ENCODE results near the gene BMP5.

BMP5 gene

DNA sequence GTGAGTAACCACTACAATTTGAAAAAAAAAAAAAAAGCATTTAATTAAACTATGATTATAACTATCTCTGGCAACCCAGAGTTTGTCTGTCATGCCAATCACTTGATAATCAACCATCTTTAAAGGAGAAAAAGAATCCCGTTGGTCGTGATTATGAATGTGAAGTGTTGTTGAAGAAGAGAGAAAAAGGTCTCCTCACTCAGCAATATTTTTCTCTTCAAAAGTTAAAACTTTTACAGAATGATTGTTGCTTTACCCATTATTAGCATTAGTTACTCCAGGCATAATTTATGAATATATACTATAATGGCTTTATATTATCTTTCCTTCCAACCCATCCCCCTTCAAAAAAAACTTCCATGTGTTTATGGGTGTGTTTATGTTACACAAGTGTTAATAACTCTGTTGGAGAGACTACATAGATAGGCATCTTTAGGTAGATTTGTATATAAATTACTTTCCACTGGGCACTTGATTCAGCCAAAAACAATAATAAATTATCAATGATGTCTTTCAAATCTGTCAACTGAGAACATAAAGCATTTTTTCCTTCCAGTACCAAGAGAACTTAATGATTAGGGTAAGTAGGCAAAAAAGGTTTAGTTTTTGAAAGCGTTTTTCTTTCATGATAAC lies 5.1 kb downstream of the BMP5 start:
- no peak for DNase-seq

DNA sequence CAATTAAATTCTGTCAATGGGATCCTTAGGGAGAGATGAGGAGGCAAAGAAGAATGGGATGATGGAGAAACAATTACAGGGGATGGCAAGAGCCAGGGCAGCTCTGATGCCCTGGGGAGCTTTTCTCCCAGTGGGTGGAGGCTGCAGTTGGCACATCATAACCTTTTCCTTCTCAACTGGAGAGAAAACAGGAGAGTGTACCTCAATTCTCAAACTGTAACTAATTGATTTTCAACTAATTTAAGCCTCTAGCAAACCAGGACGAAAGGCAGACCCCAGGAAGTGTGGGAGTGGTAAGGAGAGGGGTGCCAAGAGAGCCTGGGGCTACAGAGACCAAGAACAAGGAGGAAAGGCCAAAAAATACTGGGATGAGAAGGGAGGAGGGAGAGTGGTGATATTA lies 5.7 kb downstream of the BMP5 start:
- DNase-seq = no peak

DNA sequence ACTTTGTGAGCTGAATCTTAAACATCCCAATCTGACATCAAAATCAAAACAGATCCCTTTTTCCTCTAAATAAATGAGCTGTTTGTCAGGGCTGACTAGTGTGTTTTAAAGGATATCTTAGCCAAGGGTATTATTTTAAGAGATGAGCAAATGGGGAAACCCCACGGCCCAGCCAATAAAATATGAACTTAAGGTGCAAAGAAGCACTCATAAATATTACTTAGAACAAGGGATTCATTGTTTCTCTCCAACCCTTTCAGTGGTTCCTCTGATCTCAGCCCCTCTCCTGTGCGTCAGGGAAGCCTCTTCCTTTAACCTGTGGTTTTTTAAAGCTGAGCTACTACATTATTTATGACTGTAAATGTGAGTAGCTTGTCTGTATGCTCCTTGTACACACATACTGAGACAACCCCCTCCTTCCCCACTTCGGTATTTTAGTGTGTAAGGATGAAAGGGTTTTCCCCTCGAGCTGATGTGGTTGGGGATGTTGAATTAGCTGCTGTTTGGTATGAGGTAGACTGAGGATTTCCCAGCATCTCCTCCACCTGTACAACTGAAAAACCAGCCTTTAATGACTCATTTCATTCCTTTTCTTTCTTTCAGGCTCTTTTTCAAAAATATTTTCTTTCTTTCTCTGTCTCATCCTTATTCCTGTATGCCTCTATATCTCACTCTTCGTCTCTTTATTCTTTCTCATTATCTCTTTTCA lies 6.5 kb downstream of the BMP5 start:
- DNase-seq = no peak

DNA sequence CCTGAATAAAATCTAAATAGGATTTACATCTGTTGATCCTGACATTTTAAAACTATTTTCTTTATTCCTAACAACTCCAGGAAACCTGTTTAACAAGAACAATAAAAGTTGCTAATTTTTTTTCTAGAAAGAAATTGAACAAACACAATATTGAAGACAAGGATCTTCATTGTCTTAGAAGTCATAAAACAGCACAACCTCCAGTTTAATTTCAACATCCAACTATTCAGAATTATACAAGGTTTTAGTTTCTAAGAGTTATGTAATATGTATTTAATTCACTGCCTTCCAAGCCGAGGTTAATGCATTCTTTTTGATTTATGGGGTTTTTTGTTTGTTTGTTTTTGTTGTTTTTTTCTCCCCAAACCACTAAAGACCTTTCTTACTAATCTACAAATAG lies 7.2 kb downstream of the BMP5 start:
- no peak for DNase-seq

DNA sequence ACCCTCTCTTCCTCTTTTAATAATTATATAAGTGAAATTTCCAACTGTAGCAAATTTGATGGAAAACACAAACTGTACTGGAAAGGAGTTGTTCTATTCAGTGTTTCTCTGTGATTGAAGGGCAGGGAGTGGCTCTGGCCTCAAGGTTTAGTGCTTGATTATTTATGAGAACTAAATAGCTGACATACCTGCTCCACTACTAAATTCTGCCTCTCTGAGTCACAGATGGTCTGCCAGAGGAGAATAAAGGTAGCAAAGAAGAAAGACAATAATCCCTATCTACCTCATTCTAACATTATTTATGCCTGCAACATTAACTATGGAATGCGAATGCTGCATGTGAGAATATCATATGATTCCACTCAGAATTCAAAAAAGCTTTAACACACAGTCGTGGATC lies 9.3 kb downstream of the BMP5 start:
- DNase-seq = no peak

DNA sequence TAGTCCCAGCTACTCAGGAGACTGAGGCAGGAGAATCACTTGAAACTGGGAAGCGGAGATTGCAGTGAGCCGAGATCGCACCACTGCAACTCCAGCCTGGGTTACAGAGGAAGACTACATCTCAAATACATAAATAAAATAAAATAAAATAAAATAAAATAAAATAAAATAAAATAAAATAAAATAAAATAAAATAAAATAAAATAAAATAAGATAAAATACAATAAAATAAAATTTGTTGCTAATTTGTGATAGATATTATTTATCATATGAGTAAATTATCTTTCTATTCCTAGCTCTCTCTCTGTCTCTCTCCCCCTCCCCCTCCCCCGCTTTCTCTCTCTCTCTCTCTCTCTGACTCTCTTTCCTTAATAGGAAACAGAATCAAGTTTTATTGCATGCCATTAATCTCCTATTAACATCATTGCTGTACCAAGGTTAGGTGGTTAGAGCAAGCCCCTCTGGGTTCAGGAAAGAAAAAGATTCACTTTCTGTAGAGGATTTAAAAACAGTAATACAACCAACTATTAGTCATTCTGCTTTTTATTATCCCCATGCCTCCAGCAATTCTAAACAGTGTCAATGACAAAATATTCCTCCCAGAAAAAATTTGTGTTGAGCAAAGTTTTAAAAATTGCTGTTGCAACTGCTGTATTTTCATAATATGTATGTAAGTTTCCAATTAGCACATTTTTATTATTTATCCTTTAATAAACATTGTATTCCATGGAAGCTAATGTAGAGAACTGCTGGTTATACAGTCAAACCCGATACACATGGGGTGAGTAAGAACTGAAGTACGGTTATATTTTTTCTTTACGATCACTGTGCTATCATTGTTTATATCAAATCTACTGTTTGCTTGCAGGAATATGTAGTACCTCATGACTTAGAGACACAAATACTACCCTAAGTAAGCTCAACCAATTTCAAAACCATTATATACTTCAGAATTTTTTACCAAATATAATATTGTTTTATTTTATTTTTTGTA lies 22.1 kb downstream of the BMP5 start:
- DNase-seq = no peak

DNA sequence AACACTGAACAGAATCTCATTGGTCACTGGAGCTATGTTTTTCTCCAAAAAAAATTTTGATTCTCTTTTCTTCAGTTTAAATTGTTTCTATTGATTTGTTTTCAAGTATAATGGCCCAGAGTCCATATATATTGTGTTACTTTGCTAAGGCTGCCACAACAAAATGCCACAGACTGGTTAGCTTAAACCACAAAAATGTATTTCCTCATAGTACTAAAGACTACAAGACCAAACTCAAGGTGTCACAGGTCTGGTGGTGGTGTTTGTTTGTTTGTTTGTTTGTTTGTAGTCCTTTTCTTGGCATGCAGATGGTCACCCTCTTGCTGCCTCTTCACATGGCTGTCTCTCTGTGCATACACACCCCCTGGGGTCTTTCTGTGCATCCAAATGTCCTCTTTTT lies 34.0 kb downstream of the BMP5 start:
- no peak for DNase-seq

DNA sequence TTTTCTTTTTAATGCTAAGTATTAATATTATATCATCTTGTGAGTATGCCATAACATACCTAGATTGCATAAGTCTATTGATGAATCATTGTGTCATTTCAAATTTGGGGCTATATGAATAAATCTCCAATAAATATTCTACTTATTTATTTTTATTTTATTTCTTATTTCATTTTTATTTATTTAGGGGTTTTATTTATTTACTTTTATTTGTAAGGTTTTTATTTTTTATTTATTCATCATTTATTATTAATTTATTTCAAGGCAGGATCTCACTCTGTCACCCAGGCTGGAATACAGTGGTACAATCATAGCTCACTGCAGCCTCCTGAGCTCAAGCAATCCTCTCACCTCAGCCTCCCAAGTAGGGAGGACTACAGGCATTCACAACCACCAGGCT lies 36.3 kb downstream of the BMP5 start:
- DNase-seq = no peak

DNA sequence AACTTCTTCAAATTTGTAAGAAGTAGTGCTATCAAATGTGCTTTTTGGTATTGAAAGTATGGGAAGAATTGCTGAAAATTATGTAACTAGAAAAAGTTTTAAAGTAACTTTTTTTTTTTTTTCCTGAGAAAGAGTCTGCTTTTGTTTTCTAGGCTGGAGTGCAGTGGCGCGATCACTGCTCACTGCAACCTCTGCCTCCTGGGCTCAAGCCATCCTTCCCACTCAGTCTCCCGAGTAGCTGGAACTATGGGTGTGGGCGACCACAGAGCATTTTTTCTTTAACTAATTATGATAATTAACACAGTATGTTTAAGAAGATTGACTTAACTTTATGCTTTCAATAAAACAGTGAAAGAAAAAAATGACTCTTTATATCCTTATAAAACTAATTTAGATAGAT lies 38.4 kb downstream of the BMP5 start:
- no peak for DNase-seq

DNA sequence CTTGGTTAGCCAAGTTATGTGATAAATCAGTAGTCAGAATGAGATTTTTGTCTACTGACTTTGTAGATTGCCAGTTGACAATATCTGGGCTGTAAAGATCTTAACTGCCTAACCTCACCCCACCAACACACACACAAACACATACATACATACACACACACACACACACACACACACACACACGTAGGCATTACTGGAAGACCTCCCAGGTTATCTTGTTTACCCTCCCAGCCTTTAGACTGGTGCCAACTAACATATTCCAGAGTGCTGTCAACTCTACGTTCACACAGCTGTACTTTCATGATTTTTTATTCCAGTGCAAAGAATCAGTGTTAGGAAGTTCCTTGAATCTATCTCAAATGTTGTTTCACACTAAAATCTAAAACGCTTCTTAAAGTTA lies 38.9 kb downstream of the BMP5 start:
- DNase-seq = no peak

DNA sequence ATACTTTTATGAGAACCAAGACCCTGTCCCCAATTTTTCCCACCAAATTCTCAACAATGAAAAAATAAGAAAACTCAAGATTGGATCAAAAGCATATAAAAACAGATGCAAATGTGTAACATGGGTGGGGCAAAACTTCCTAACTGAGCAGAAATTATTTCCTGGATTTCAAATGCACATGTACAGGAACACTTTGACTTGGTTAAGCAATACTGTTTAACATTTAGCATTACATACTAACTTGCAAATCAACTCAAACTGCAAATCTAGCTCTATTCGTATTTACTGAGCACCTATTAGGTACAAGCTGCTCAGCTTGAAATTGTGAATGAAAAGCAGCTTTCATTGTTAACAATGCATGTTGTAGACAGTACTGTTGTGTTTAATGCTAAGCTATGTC lies 40.2 kb downstream of the BMP5 start:
- no peak for DNase-seq

DNA sequence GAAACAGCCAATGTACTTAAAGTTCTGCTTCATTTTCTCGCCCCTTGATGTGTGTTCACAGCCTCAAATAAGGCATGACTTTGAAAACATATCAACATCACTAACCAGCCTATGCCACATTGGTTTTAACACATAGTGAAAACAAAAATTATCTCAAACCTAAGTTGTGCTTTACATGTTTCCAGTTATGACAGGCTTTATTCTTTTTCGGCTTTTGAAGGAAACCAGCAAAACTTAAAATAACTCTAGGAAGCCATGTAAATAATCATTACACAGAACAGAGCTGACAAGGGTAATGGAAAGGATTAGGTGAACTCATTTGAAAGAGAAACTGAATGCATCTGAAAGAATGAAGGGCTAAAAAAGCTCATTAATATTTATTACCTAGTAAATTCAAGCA lies 42.1 kb downstream of the BMP5 start:
- no peak for DNase-seq

DNA sequence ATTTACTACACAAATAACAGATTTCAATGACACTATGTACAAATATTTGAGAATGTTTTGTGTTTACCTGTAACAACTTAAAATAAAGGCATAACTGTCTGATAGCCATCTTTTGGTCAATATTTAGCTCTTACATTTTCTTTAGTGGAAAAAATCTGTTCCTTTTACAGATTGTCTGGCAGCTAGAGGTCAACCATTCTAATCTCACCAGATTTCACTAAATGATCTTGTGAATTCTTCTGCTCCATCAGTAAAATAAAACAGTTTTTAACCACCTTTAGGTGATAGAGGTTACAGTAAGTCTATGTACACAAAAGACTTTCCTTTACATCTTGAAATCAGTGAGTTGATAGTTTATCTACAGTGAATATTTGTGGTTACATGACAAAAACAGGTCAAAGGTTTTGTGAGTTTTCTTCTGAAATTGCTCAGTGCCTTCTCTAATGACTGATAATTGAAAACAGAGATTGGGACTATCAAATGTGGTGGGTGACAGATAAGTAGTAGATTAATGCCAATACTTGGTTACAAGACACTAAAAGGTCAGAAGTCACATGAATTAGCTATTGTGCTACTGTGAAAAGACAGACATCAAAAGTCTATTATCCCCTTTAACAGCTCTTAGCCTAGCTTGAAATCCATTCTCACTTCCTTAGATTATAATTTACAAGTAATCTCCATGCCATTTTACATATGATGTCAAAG lies 47.4 kb downstream of the BMP5 start:
- DNase-seq = no peak

DNA sequence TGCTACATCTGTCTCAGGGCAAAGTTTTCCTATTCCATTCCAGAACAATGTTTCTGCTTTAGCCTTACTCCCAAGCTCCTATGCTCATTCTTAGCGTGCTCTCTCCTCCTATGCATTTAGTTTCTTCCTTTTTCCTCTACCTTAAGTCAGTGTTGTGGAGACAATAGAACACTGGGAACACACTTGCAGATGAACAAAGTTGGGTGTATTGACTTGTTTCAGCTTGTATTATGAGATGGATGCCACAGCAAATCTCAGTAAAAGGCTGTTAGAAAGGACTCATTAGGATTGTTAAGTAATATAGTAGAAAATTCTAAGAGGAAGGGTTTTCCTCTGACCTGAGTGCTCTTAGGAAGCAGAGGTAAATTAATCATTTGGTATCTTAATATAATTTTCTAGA lies 48.4 kb downstream of the BMP5 start:
- no peak for DNase-seq

DNA sequence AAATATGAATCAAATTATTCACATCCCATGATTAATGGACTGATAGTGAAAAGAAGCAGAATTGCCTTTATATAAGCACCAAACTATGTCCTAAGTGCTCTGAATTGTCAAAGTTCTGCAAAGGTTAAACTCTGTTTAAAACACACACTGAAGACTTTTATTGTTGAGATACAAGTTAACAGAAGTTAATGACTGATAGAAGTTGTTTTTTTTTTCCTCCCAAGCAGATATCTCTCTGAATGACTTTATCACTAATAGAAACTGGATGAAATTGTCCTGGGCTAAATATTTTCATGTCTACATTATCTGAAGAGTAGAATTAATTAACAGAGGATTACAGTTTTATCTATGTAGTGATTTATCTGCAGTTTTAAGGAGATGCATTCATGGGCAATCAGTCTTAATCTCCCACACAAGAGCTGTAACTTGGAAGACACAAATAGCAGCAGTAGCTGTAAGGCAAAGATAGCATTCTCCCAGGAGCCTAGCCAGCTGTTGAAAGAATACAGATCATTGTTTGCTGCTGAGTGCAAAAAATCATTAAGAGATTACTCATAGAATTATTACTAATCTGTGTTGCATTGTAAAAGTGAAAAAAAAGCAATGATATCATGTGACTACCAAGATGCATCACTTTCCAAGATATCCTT lies 49.9 kb downstream of the BMP5 start:
- DNase-seq = no peak

DNA sequence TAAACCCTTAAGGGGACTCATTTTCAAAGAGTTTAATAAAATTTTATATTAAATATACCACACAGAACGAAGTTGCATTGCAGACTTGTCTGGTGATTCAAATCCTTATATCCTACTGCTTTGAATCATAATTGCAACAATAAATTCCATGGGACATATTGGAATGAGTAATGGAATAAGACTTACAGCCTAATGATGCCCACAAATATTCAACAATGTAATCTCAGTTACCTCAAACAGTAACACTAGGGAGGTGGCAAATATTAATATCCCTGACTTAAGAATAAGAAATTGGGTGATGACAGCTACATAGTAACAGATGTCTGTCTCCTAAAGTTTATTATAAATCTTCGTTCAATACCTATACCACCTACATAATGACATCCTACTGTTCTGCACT lies 52.6 kb downstream of the BMP5 start:
- DNase-seq = no peak

DNA sequence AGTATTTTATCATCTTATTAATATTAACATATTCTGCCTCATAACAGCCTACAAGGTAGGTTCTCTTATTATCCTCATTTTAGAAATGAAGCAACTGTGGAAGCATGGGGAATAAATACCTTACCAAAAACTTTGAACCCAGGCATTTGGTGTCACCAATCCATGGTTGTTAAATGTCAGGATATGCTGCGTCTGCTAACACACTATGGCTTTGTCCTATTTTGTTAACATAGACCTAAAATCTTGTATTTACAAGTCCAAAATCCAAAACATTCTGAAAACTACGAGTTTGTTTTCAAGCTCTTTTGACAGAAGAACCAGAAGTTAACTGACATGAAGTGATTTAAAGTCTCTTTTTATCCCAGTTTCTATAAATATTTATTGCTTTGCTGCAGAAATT lies 53.4 kb downstream of the BMP5 start:
- DNase-seq = no peak

DNA sequence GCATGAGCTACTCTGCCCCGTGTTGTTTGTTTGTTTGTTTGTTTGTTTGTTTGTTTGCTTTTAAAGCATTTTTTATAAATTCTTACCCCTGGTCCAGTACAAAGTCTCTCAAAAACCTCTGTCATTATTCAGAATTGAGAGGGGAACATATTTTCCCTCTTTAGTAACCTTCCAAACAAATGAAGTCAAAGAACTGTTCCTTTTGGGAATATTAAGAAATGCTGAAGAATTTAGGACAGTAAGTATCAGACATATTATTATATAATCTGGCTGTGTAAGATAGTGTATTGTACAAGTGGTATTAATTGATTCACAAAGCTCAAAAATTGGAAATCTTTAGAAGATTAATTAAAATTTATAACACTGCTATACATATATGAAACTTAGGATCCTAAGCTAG lies 54.7 kb downstream of the BMP5 start:
- no peak for DNase-seq

DNA sequence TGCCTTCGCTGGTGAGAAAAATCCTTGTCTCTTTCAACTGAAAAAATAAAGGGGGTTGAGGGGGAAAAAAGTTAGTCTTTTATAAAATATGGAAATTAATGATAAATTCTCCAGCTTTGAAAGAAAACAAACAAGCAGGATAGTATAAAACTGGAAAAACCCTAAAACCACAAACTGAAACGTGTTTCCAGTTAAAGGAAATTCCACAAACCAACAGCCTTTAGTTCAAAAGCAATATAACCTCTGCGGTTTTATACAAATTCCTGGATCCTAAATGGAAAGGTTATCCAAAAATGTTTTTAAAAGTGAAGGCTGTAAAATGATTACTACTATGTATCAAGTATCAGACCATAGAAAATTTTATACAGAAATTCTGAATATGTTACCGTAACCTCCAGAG lies 55.6 kb downstream of the BMP5 start:
- no peak for DNase-seq

DNA sequence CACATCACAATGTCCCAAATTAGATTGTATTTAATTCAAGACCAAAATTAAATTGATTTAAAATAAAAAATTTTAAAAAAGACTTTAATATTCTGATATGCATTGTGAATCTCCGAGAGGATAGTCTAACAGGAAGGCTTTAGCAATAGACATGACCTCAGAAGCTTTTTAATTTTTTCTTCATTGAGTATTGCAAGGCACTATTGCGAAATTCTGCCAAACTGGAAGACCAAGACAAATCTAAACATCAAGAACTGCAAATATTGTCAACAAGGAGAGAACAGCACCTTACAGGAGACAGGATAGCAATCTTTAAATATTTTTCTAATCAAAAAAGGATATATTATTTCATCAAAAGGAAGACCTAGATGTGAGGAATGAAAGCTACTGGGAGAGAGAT lies 56.9 kb downstream of the BMP5 start:
- no peak for DNase-seq

DNA sequence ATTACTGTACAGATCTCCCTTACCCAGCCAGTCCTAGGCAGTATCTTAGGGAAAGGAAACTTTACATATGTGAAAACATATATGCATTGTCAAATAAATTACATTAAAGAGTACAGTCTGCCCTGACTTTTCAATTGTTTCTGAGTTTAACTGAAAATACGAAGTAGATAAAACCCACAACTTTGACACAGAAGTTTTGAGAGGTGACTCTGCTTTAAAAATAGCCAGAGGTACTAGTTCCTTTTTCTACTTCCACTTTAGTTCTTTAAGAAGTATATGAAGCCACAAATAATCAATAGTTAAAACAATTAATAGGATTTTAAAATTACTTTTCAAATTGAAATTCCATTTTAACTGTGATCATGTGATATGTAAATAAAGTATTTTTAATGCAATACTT lies 62.9 kb downstream of the BMP5 start:
- DNase-seq = no peak

DNA sequence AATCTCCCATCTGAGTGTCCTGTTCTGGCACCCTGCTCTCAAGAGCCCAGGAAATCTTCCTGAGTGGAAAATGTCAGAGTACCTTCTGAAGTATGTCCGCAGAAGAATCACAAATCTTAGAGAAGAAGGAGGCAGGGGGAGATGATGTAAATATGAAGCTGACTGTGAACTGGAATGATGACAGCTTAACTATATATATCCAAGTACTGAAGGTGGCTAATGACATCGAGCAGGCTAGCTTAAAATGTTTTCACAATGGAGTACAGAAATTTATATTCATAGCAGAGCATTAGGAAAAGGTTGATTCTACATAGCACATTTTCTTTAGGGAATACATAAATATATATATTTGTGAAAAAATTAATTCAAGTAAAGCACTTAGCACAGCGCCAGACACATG lies 64.3 kb downstream of the BMP5 start:
- no peak for DNase-seq

DNA sequence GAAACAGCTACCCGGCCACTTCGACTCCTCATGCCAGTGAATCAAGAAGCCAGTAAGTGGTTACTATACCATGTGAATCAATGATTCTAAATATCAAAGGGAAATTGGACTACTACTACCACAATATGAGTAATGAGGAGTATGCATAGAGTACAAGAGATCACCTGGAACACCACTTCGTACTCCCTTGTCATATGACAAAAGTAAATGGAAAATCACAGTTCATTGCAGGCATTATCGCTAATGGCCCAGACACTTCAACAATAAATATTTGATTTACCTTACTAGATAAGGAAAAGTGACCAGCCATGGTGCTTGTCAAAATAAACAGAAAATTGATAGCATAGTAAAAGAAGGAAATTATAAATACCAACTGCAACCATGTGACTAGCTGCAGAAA lies 73.1 kb downstream of the BMP5 start:
- no peak for DNase-seq
